NT2/D1 (cell line): ENCODE results near the gene TXLNG.

Experiments
- DNase-seq: peaks from one replicate; pipeline ENCODE4 v3.0.0-alpha.2; 2011; ENCODE audit warnings: low read depth, low spot score
- H3K27me3 ChIP-seq: 2 replicates; pipeline ENCODE4 v1.6.0; 2011; ENCODE audit warnings: mild to moderate bottlenecking; ENCODE audit not compliant: insufficient read length, insufficient read depth
- H3K36me3 ChIP-seq: 2 replicates; pipeline ENCODE4 v1.6.1; 2011; ENCODE audit warnings: mild to moderate bottlenecking, low read length, mixed read lengths; ENCODE audit not compliant: insufficient read depth, insufficient read length
- H3K4me1 ChIP-seq: 2 replicates; pipeline ENCODE4 v1.5.1; 2011; ENCODE audit not compliant: insufficient read depth, insufficient read length
- H3K4me3 ChIP-seq: 2 replicates; pipeline ENCODE4 v1.5.1; 2011; ENCODE audit warnings: low read depth; ENCODE audit not compliant: insufficient read length
- H3K9ac ChIP-seq: 2 replicates; pipeline ENCODE4 v1.6.0; 2011; ENCODE audit warnings: low read depth; ENCODE audit not compliant: insufficient read length
- H3K9me3 ChIP-seq: 2 replicates; pipeline ENCODE4 v1.5.1; 2011; ENCODE audit warnings: mild to moderate bottlenecking, low read length; ENCODE audit not compliant: insufficient read depth
- SUZ12 ChIP-seq: IDR thresholded peaks from 2 replicates; pipeline ENCODE4 v1.6.1; 2011; ENCODE audit not compliant: insufficient read length, insufficient read depth; ENCODE audit errors: extremely low read depth
- YY1 ChIP-seq: IDR thresholded peaks from 2 replicates; pipeline ENCODE4 v1.6.1; 2011; ENCODE audit not compliant: insufficient read length, insufficient read depth
- ZNF274 ChIP-seq: IDR thresholded peaks from 2 replicates; pipeline ENCODE4 v1.6.1; 2011; ENCODE audit warnings: mild to moderate bottlenecking, low read depth, low read length

The TXLNG gene

GRCh38 chrX:16870095-16870861 is 84.0 kb downstream of the TXLNG start, which contains the start of gene RBBP7:
TSS of gene RBBP7 (minus strand) at chrX:16870362. CDS start at chrX:16870053, 309 bp downstream.
- Histone ChIP-seq H3K4me3 (peak within 1 kb of the TSS; percentile 88), H3K36me3 (peaks cover 24% of the 10 kb centered on the region), H3K9ac (peak within 1 kb of the TSS; percentile 98), H3K9me3 (no peaks in the 10 kb centered on the region), H3K4me1 (no peaks in the 10 kb centered on the region), H3K27me3 (peaks cover 13% of the 10 kb centered on the region)
- TF ChIP-seq YY1 (no peak), SUZ12 (no peak), ZNF274 (no peak)
- peak; percentile 84 for DNase-seq

DNA sequence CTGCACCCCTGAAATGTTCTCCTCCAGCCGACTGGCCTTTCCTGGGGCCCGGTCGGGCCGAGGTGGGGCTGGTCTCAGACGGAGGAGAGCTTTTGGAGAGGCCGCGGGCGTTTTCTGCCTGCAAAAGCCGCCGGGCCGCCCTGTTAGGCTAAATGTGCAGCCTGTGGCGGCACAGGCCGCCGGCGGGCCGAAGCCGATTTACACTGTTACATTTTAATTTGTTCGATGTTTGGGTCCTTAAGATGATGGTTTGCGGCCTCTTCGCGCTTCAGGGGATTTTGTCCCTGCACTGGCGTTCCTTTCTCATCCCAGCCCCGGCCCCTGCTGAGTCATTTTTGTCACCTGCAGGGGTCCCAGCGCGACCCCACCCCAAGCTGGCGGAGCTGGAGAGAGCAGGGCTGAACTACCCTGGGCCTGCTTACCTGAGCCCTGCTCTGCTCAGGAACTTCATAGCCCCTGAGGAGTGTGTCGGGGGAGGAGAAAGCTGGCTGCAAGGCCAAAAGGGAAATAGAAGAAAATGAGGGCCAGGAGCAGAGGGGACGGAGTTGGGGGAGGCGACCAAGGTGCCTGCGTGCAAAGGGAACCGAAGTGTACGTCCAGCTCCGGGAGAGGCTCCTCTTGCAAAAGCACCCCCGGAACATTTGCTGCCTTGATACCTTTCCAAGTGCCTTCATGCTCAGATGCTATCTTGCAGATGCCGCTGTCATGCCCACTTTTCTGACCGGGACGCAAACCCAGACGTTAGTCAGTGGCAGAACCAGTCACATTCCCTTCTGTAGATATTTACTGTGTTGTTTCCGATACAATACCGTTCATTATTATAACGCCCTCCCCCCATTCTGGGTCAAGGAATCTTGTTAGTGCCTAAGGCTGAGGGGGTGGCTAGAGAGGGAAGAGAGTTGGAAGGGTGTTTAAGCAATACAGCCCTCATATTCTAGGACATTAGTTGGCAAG is 84.9 kb downstream of the TXLNG start:
- Histone ChIP-seq H3K9ac (peak overlapping the region; percentile 93), H3K4me3 (peak overlapping the region; percentile 63), H3K27me3 (peaks cover 13% of the 10 kb centered on the region), H3K9me3 (no peaks in the 10 kb centered on the region), H3K4me1 (no peaks in the 10 kb centered on the region), H3K36me3 (peaks cover 24% of the 10 kb centered on the region)
- DNase-seq: peak; percentile 30
- no peak for TF ChIP-seq ZNF274
- TF ChIP-seq YY1: no peak
- TF ChIP-seq SUZ12: no peak

DNA sequence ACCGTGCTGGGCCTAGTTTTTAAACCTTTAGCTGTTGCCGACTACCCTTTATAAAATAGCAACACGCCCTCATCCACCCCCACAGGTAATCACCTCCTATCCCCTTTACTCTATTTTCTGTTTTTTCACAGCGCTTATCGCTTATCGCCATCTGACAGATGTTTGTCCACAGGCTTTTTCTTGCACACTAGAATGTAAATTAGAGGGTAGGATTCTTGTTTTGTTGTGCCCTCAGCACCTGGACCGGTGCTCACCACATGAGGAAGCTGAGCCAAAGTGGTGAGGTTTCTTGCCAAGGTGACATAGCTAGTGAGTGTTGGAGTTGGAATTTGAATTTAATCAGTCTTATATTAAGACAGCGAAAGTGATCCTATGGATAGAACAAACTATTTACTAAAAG is 86.8 kb downstream of the TXLNG start:
- TF ChIP-seq SUZ12 (no peak), ZNF274 (no peak)

GRCh38 chrX:16874458-16875095 is 88.3 kb downstream of the TXLNG start:
- no peak for DNase-seq
- Histone ChIP-seq H3K4me1 (no peaks in the 10 kb centered on the region), H3K9me3 (no peaks in the 10 kb centered on the region), H3K36me3 (no peaks in the 10 kb centered on the region), H3K4me3 (no peak overlapping the region), H3K27me3 (peaks cover 13% of the 10 kb centered on the region), H3K9ac (no peak overlapping the region)
- TF ChIP-seq SUZ12 (no peak), YY1 (no peak), ZNF274 (no peak)

More for the DNA sequence above, 86.8 kb downstream of the TXLNG start:
- no peak overlapping the region for H3K4me3 ChIP-seq
- H3K27me3 ChIP-seq: peaks cover 13% of the 10 kb centered on the region
- H3K9ac ChIP-seq: no peak overlapping the region
- no peak for DNase-seq
- H3K36me3 ChIP-seq: peaks cover 8% of the 10 kb centered on the region
- H3K4me1 ChIP-seq: no peaks in the 10 kb centered on the region
- H3K9me3 ChIP-seq: no peaks in the 10 kb centered on the region

- TF ChIP-seq YY1: no peak
- TF ChIP-seq SUZ12: no peak
- TF ChIP-seq ZNF274: no peak
- Histone ChIP-seq H3K27me3 (peaks cover 14% of the 10 kb centered on the region), H3K9me3 (no peaks in the 10 kb centered on the region), H3K36me3 (no peaks in the 10 kb centered on the region), H3K4me1 (no peaks in the 10 kb centered on the region), H3K4me3 (no peak overlapping the region), H3K9ac (no peak overlapping the region)
- DNase-seq: no peak
These were observed 90.4 kb downstream of the TXLNG start for GRCh38 chrX:16876696-16877095.

DNA sequence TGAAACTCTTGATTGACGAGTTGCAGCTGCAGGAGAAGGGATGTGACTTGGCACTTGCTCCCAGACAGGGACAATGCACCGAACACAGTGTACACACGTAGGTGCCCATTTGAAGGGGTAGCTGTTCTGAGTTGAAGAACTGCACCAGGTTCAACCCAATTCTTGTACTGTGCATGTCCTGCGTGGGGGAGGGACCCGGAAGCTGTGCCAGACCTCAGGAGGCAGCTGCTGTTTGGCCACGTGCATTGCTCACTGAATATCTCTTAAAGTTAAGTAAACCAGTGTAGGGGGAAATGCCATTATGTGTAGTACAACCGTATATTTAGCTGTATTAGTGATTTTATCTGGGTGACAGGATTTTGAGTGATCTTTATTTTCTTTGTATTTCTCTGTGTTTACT is 95.9 kb downstream of the TXLNG start:
- Histone ChIP-seq H3K27me3 (peaks cover 7% of the 10 kb centered on the region), H3K4me1 (no peaks in the 10 kb centered on the region), H3K9ac (no peak overlapping the region), H3K4me3 (no peak overlapping the region), H3K36me3 (no peaks in the 10 kb centered on the region), H3K9me3 (no peaks in the 10 kb centered on the region)
- TF ChIP-seq YY1 (no peak), SUZ12 (no peak), ZNF274 (no peak)
- DNase-seq: no peak
